EL (cell line): ENCODE data around the gene RBMS3.
"Not testable (repeated sequence)": the region's sequence is repeated elsewhere in the genome, so short reads cannot be mapped to it uniquely, and the experiment has no call there.

ENCODE experiments used
- DNase-seq: peaks from one replicate; pipeline ENCODE4 v3.0.0-alpha.2; 2016

RBMS3 gene

DNA sequence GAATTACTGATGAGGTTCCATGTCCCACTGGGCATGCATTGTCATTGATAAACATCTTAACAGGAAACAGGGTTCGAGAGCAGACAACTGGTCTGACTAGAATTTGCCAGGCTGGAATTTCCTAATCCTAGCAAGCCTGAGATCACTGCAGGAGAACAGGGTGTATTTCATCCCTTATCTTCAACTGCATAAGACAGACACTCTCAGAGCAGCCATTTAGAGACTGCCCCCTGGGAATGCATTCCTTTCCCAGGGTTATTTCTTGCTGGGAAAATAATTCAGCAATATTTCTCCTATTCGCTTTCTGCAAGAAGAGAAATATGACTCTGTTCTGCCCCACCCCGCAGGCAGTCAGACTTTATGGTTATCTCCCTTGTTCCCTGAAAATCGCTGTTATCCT lies 113.1 kb downstream of the RBMS3 start:
- DNase-seq = not testable (repeated sequence)

DNA sequence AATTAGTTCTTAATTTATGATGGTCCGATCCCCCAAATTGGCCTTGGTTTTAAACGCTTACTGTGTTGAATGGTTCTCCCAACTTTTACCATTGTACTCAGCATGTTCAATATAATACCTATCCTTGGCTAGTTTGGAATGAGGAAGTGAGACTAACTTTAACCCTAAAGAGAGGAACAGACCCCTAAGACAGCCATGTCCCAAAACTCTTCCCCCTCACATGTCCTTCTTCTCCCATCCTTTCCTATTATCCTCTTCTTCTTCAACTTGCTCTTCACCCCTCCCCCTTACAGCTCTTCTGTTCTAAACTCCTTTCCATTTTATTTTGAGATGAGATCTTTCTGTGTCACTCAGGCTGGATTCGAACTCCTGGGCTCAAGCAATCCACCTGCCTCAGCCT lies 116.5 kb downstream of the RBMS3 start:
- DNase-seq = no peak

- DNase-seq = no peak
Observed at GRCh38 chr3:29398787-29399186, 117.9 kb downstream of the RBMS3 start.

- no peak for DNase-seq
Observed at GRCh38 chr3:29406291-29406832, 125.5 kb downstream of the RBMS3 start.

DNA sequence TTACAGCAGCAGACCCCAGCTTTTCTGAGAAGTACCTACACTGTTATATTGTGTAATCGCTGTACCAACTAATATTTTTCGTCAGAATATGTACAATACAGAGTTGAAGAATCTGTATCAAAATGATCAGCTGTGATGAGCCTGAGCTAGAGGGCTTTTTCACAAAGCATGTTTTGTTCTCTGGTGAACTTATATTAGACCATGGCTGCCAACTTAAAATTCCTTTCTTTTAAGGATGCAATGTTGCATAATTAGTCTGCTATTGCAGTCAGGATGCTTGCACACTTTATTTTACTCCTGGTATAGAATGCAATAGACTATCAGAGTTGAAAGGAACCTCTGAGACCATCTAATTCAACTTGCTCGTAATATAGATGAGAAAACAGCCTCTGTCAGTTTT lies 127.8 kb downstream of the RBMS3 start:
- DNase-seq = no peak

DNA sequence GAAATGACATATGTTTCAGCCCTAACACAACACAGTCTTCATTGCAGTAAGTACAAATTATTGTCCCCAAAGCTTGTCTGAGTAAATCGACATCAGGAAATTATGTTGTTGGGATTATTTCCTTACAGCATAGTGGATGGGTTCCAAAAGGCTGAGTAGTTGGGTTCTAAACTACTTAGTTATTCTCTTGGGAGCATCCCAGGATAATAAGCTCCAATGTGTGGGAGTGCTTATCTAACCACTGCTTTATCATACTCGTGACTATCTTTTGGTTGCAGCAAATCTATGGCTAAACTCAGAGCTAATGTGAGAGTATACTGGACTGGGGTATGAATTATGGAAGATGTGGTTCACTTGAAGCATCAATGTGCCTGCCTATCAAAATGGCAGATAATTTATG lies 128.5 kb downstream of the RBMS3 start:
- DNase-seq = no peak

DNA sequence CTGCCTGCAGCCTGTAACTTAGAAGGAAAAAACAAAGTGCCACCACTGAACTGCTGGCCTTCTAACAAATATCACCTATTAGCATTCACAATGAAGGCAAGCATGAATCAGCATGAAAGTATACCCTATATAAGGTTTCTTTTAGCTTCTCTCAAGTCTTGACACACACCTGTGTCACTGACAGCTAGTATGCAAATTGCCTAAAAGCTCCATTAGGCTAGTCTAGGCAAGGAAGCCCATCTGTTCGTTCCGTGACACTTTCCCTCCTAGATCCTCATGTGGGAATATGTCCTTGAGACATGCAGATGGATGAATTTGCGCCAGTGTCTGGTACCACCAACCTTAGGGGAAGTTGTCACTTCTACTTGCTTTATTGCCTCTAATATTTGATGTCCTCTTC lies 129.3 kb downstream of the RBMS3 start:
- DNase-seq = no peak

DNA sequence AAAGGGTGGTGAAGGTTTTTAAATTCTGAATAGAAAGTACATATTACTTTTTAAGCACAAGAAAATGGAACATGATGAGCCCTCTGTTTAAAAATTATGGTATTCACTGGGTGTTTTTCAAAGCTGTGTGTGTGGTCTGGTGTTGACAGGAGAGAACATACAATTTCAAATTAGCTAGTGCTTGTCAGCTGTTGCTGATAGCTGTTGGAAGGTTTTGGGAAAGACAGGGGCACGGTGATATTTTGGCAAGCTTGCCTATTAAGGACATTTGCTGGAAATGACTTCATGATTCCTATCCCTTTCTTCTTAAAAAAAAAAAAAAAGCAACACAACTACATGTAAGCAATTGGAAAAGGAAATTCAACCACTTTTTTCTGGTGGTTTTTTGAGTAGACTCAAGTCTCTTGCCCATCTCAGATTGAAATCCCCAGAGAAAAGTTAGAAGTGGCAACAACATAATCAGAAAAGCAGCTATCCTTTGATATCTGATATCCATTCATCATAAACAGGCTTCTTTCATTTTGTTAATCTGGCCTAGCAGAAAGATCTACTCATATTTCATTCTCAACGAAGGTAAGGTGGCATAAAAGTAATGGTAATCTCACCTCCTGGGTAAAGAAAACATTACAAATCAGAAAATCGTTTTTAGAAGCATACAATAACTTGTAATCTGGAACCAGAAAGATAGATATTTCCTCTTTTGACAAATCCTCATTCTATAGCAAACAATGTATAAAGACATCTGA lies 130.0 kb downstream of the RBMS3 start:
- no peak for DNase-seq

DNA sequence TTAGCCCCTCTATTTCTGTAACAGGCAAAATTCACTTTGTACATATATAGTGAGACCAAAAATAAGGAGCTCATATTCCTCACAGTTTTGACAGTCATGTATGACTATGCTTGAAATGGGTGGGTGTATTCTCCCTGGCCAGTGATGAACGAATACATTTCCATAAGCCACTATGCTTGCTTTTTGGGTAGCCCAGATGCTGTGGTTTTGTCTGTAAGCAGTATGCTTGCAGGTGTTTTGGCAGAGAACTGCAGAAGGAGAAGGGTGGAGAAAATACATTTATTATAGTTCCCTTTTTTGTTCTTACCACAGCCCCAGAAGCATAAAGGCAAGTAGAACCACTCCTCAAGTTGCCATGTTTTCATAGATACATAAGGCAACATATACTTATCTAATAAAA lies 131.2 kb downstream of the RBMS3 start:
- no peak for DNase-seq

- DNase-seq = no peak
Observed at GRCh38 chr3:29414468-29415224, 133.8 kb downstream of the RBMS3 start.

- peak; percentile 18 for DNase-seq
Observed at GRCh38 chr3:29415482-29416223, 134.8 kb downstream of the RBMS3 start.

DNA sequence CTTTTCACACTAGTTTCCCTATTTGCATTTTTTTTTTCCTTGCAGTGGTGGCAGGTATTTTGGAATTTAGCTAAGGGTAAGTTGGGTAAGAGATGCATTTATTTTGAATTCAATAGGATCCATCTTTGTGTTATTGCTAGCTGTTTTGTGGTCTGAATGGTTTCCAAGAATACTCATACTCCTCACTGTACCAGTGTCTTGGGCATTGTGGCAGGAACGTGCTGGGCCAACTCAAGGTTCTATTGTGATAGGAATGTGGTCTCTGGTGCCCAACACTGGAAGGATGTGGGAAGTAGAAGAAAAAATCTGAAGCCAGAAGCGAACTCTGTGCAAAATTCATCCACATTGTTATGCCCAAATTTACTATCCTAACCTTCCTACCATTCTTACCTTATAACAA lies 135.6 kb downstream of the RBMS3 start:
- no peak for DNase-seq

DNA sequence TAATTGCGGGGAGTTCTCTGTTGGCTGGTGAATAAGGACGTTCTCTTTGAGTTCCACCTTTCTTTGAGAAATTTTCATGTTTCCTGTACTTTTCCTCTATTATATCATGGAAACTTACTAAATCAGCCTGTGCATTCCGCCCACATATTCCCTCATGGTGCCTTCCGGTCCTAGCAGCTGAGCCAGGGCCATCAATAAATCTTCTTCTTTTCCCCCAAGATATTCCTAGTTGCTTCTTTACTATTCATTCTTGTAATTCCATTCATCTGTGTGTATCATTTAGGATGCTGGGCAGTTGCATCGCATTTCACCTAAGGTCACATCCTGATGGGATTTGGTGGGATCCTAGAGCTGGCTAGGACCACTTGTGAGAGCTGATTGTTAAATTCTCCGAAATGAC lies 139.2 kb downstream of the RBMS3 start:
- peak; percentile 61 for DNase-seq

DNA sequence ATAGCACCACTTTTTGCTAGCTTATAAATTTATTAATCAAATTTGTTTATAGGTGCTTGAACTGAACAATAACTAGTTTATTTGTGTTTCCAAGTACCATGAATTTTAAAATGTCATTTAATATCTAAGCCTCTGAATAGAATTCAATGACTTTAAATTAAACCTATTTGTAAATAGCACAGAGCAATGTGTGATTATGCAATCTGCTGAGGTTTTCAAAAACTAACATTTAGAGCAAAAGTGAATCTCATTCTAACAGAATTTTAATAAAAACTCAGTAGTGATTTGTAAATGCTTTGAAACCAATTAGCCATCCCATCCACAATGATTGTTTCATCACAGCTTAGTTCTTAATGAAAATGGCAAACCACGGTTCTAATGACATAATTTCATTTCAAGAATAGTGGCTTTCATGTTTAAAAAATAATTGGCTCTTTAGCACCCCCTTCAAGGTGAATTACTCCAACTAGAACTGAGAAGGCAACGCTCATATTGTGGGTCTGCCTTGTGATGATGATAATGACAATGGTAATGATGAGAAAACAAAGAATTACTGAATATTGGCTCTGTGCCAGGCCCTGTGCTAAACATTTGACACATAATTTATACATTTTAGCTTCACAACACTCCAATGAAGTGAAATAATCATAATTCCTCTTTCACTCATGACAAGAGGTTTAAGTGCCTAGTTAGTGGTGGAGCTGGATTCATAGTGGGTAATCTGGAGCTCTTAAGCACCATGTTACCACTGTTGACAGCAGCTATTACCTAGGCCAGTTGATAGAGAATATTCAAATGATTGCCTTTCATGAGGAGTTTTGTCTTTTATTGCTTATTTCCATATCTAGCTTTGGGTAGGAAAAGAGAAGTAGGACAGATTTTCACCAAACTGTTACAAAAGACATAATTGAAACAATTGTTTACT lies 145.7 kb downstream of the RBMS3 start:
- DNase-seq = no peak

DNA sequence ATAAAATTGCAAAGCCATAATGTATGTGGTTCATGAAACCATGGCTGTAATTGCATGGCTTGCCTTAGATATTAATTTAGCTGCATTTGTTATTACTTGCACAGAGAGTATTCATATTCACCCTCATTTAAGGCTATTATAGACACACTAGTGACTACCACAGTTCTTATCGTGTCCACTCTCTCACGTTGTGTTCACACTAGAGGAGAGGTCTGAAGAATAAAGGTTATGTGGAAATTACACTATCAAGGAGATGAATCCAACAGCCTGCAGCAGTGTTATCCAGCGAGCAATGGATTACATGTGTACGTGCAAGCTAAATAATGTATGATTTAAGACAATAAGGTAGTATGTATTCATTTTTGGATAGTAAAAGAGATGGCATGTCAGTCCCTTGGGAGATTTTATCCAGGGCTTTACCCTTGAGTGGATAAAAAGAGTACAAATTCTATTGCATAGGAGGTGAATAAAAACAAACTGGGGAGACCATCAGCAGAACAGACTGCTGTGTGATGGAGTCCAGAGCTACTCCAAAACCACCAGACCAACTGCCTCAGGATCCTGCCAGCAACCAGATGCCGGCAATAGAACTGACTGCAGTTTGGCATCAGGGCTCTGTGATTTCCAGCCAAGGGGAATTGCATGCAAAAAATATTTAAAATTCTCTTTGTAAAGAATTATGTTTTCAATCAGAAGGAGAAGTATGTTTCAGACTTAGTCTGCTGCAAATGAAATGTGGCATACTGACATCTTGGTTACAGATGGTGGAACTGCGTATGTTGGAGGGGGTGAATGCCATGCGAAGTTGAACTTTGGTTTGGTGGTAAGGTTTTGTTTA lies 146.6 kb downstream of the RBMS3 start:
- DNase-seq = no peak

GRCh38 chr3:29429055-29429679 lies 148.3 kb downstream of the RBMS3 start:
- no peak for DNase-seq

DNA sequence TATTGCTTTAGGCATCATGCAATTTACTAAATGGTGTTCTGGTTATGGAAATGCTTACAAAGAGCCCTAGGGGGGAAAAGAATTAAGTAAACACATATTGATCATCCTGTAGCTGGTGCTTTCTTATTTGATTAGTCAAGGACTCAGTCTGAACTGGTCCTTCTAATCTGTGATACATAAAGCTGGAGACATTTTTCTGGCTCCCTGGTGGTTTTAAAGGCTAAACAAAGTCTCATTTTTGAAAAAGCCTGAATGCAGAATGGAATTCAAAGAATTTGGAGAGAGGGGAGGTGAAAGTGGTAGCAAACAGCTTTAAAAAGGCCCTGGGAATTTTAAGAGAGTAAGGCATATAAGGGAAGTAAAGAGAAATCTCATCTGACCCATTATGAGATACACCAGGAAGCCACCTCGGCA lies 149.7 kb downstream of the RBMS3 start:
- DNase-seq = peak; percentile 83

DNA sequence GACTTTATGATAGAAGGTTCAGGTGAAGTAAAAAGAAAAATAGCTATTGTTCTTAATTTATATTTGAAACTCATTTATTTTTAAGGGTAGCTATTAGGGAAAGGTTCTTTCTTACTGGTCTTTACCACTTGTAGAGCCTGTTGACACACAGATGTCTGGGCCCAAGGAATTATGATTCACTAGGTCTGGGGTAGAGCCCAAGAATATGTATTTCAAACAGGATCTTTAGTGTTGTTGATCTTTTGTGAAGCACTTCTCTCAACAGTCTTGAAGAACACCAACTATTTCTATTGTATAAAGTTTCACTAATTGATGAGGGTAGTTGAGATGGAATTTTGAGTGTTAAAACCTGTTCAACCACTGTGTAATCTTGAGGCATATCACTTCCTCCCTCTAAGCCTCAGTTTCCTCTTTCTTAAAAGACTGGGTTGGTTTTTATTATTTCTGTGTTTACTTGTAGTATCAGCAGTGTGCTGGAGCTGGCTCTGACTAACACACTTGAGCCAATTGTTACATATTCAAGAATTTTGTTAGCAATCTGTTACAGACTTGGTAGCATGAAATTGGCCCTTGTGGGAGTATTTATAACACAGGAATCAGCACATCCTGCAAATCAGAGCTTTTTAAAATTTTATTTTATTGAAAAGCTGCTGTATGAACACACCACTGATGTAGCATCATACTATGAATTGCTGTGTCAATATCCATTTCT lies 155.9 kb downstream of the RBMS3 start:
- DNase-seq = no peak

DNA sequence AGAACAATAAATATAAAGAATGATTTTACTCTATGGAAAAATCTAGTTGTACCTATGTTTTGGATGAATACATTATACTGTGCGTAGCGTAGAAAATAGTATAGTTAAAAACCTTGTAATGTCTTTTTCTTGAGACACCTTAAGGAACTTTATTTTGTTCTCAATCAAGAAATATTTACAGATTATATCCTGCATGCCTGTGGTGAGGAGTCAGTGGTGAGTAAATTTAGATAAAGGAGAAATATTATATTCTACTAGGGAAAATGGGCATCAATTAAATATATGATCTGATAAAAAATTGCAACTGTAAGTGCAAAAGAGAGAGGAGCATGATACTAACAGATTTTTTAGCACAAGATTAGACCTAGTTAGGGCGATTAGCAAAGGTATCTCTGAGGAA lies 157.7 kb downstream of the RBMS3 start:
- DNase-seq = peak; percentile 18
